Mucosa of descending colon (tissue), 3 donors: ENCODE results near the gene AMBN. TPM values are rescaled to one million over a fixed set of nuclear protein-coding genes. Genes with fewer than 3 reads are reported as not detected.

Experiments
- ATAC-seq: fragments of 200-7000 bp; cut with Tn5 transposase; one replicate; pipeline ENCODE4 v1.9.1; 2020; ENCODE audit warnings: mild to moderate bottlenecking, moderate library complexity
- DNase-seq, 3 donors: peaks; one replicate each; pipeline ENCODE4 v3.0.0-alpha.2; 2020
- H3K36me3 ChIP-seq: fragments of 200-600 bp; one replicate; pipeline ENCODE4 v1.8.0; 2021; ENCODE audit warnings: low read depth, mild to moderate bottlenecking
- H3K4me1 ChIP-seq: fragments of 200-600 bp; one replicate; pipeline ENCODE4 v1.8.0; 2021; ENCODE audit warnings: low read depth, mild to moderate bottlenecking
- H3K4me3 ChIP-seq: fragments of 200-600 bp; one replicate; pipeline ENCODE4 v1.8.0; 2021; ENCODE audit warnings: mild to moderate bottlenecking
- H3K9me3 ChIP-seq: fragments of 200-600 bp; one replicate; pipeline ENCODE4 v1.8.0; 2021; ENCODE audit warnings: mild to moderate bottlenecking
- intact Hi-C, 2 donors: fragments of 100-400 bp; cut with DNase I in 1 of 2; cut with micrococcal nuclease in 1 of 2; formaldehyde crosslinking; loops; one replicate each; pipeline versions ENCODE4 v1.11.0 to v1.11.1; 2022; cut with DNase I, micrococcal nuclease
- total RNA-seq, 3 donors: library from RNA; stranded (reverse); fragmentation: NEBNext Ultra II Directional in 2 of 3; extraction: Animal tissue kit (Norgen Biotek cat#: 25700) in 2 of 3; gene quantifications; one replicate each; pipeline versions ENCODE4 v1.2.1 to v1.2.4, GENCODE V29; 2021 to 2023
- TF ChIP-seq, protein P1 (sequence below): fragments of 200-600 bp; IDR thresholded peaks from one replicate; pipeline ENCODE4 v1.8.0; 2022; ENCODE audit warnings: antibody characterized with exemption, mild to moderate bottlenecking
- donor health status: DM: no; HTN: no; CAD: no; lungs with moderate emphysema.
- donor health status: DM: no; HTN: no; CAD: no.
- donor health status: DM: no; HTN: yes; CAD: no.

The AMBN gene
- total RNA-seq, 3 donors from 2014 or later, result not detected

DNA sequence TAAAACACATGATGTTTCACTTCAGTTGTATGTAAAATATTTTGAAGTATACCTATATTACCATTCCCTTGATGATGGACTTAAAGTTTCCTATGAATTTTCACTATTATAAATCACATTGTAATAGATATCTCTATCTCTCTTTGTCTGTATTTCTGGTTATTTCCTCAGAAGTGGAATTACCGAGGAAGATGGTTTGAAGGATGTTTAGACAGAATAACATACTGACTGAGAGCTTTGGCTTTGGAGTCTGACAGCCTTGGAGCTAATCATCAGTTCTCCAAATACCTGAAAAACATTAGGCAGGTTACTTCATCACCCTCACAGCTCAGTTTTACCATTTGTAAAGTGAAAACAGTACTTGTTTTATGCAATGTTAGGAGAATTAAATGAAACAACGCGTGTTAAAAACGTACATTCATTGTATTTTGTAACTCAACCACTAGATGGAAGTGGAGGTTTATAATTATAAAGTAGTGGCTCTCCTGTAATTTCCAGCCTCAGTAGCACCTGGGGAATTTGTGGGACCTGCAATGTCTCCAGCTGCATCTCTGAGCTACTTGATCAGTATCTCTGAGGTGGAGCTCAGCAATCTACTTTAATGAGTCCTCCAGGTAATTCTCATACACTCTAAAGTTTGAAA, 59.9 kb downstream of the AMBN start:
- no peak overlapping the region for H3K4me3 ChIP-seq
- DNase-seq (no peak), ATAC-seq (peak; percentile 44)
- TF ChIP-seq, protein P1, sequence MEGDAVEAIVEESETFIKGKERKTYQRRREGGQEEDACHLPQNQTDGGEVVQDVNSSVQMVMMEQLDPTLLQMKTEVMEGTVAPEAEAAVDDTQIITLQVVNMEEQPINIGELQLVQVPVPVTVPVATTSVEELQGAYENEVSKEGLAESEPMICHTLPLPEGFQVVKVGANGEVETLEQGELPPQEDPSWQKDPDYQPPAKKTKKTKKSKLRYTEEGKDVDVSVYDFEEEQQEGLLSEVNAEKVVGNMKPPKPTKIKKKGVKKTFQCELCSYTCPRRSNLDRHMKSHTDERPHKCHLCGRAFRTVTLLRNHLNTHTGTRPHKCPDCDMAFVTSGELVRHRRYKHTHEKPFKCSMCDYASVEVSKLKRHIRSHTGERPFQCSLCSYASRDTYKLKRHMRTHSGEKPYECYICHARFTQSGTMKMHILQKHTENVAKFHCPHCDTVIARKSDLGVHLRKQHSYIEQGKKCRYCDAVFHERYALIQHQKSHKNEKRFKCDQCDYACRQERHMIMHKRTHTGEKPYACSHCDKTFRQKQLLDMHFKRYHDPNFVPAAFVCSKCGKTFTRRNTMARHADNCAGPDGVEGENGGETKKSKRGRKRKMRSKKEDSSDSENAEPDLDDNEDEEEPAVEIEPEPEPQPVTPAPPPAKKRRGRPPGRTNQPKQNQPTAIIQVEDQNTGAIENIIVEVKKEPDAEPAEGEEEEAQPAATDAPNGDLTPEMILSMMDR, result no peak
- no peaks in the 10 kb centered on the region for H3K4me1 ChIP-seq
- no peaks in the 10 kb centered on the region for H3K9me3 ChIP-seq
- intact Hi-C loops, result loop anchor here in 1 of 2 donors (10.0 kb wide), 1 partner anchor 363 kb away; no protein-coding TSS in a partner anchor
- no peaks in the 10 kb centered on the region for H3K36me3 ChIP-seq

DNA sequence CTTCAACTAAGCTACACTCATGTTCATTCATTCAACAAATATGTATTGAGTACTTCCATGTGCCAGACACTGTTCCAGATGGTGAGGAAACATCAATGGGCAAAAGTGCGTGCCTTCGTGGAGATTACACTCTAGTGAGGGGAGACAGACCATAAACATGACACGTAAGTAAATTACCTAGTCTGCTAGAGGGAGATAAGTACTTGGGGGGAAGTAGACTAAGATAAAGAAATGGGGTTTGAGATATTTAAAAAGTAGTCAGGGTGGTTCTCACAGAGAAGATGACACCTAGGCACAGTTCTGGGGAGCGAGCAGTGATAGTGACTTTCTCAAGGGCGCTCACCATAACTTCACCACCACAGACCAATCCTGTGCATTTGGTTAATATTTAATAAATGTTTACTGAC, 62.6 kb downstream of the AMBN start:
- TF ChIP-seq, protein P1, result no peak
- no peaks in the 10 kb centered on the region for H3K4me1 ChIP-seq
- intact Hi-C loops, result loop anchor here in 1 of 2 donors (10.0 kb wide), 1 partner anchor 360 kb away; no protein-coding TSS in a partner anchor

More for the DNA sequence above, 62.6 kb downstream of the AMBN start:
- Histone ChIP-seq H3K36me3 (no peaks in the 10 kb centered on the region), H3K9me3 (no peaks in the 10 kb centered on the region), H3K4me3 (no peak overlapping the region)
- ATAC-seq, result no peak
- DNase-seq, result no peak

Other genes with a start within 250 kb of the AMBN start
- gene SMR3A, start 231.5 kb upstream of the AMBN start, total RNA-seq, result not detected
- not detected for gene SMR3B, start 209.1 kb upstream of the AMBN start, total RNA-seq
- not detected for gene OPRPN, start 194.3 kb upstream of the AMBN start, total RNA-seq
- not detected for gene MUC7, start 120.1 kb upstream of the AMBN start, total RNA-seq
- gene AMTN, start 73.7 kb upstream of the AMBN start, total RNA-seq, result not detected
- not detected for gene ENAM, start 36.5 kb downstream of the AMBN start, total RNA-seq
- gene JCHAIN, start 74.3 kb downstream of the AMBN start, total RNA-seq, result 100 to 1,000 TPM; 258 to 602 (median 347) TPM
- 10 to 100 TPM; 15.8 to 23.4 (median 20.5) TPM for gene UTP3, start 96.3 kb downstream of the AMBN start, total RNA-seq
- 10 to 100 TPM; 31.9 to 54.2 (median 46.0) TPM for gene RUFY3, start 129.7 kb downstream of the AMBN start, total RNA-seq
- gene GRSF1, start 247.6 kb downstream of the AMBN start, total RNA-seq, result 10 to 100 TPM; 70.2 to 81.5 (median 70.6) TPM